Loucy (cell line): ENCODE data around the gene FGF19.

Experiments
- H2AFZ ChIP-seq: fragments of 200-600 bp; sonication (generic); 2 replicates; pipeline ENCODE4 v1.6.0; 2016; ENCODE audit warnings: antibody characterized with exemption, mild to moderate bottlenecking, low read length, moderate library complexity
- H3F3A ChIP-seq: fragments of 200-600 bp; 2 replicates; pipeline ENCODE4 v1.6.0; 2016; ENCODE audit warnings: antibody characterized with exemption, low read depth, mild to moderate bottlenecking
- H3K27me3 ChIP-seq: fragments of 200-600 bp; sonication (generic); 2 replicates; pipeline ENCODE4 v1.6.1; 2014; ENCODE audit warnings: low read length, mild to moderate bottlenecking; ENCODE audit not compliant: insufficient read depth, poor library complexity, severe bottlenecking
- H3K36me3 ChIP-seq: fragments of 200-600 bp; sonication (generic); 2 replicates; pipeline ENCODE4 v1.6.1; 2016; ENCODE audit warnings: low read length; ENCODE audit not compliant: insufficient read depth
- H3K4me1 ChIP-seq: fragments of 200-600 bp; sonication (generic); 2 replicates; pipeline ENCODE4 v1.5.1; 2014; ENCODE audit warnings: low read length, mild to moderate bottlenecking; ENCODE audit not compliant: insufficient read depth, poor library complexity, severe bottlenecking
- H3K4me2 ChIP-seq: fragments of 200-600 bp; sonication (generic); 2 replicates; pipeline ENCODE4 v1.6.0; 2014; ENCODE audit warnings: antibody characterized with exemption, low read length, low read depth, mild to moderate bottlenecking; ENCODE audit not compliant: poor library complexity, severe bottlenecking
- H3K4me3 ChIP-seq: fragments of 200-600 bp; sonication (generic); 2 replicates; pipeline ENCODE4 v1.5.1; 2014; ENCODE audit warnings: low read length, mild to moderate bottlenecking, mixed read lengths; ENCODE audit not compliant: poor library complexity, severe bottlenecking
- H3K79me2 ChIP-seq: fragments of 200-600 bp; sonication (generic); 2 replicates; pipeline ENCODE4 v1.6.1; 2014; ENCODE audit warnings: low read length; ENCODE audit not compliant: insufficient read depth
- H3K9ac ChIP-seq: fragments of 200-600 bp; sonication (generic); 2 replicates; pipeline ENCODE4 v1.6.0; 2014; ENCODE audit warnings: mild to moderate bottlenecking, low read depth, low read length, moderate library complexity; ENCODE audit not compliant: poor library complexity, severe bottlenecking
- H3K9me2 ChIP-seq: fragments of 200-600 bp; sonication (generic); replicated peaks from 2 replicates; pipeline ENCODE4 v1.6.1; 2016; ENCODE audit warnings: low read depth, low read length, mixed read lengths
- H3K9me3 ChIP-seq: fragments of 200-600 bp; sonication (generic); 2 replicates; pipeline ENCODE4 v1.6.1; 2014; ENCODE audit warnings: mild to moderate bottlenecking, antibody characterized with exemption, low read length, low read depth; ENCODE audit not compliant: insufficient read depth
- H4K20me1 ChIP-seq: fragments of 200-600 bp; sonication (generic); 2 replicates; pipeline ENCODE4 v1.6.0; 2014; ENCODE audit warnings: antibody characterized with exemption, low read length, mild to moderate bottlenecking; ENCODE audit not compliant: insufficient read depth, poor library complexity, severe bottlenecking
- CTCF ChIP-seq: fragments of 200-600 bp; sonication (generic); conservative IDR thresholded peaks from 2 replicates; pipeline ENCODE4 v1.5.1; 2014; ENCODE audit warnings: mild to moderate bottlenecking, antibody characterized with exemption, low read length
- EZH2phosphoT487 ChIP-seq: fragments of 200-600 bp; IDR thresholded peaks from 2 replicates; pipeline ENCODE4 v1.6.1; 2018; ENCODE audit warnings: antibody characterized with exemption, mild to moderate bottlenecking, moderate library complexity, borderline replicate concordance

FGF19 gene

DNA sequence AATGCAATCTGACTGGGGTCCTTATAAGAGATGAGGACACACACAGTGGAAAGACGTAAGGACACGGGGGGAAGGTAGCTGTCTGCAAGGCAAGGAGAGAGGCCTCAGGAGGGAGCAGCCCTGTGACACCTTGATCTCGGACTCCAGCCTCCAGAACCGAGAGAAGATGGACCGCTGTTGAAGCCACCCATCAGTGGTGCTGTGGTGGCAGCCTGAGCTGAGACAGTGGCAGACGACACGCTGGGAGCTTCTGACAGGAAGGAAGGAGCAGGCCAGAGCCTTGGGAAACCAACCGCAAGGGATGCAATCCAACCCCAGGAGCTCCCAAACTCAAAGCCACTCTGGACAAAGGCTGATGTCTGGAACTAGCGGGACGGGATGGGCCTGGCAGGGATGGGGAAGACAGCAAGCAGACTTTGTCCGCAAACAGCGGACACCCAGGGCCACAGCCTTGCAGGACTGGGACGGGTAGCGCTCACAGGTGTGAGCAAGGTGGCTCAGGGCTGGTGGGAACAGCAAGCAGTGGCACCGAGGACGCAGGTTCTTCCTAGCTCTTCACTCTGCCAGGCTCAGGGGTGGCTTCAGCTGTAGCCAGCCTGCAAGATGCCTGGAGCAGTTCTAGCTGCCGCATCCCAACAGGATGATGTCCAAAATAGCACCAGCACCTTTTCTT lies 39.6 kb downstream of the FGF19 start:
- no peaks in the 10 kb centered on the region for H3K79me2 ChIP-seq
- H3K9ac ChIP-seq = no peak overlapping the region
- H3F3A ChIP-seq = no peaks in the 10 kb centered on the region
- no peaks in the 10 kb centered on the region for H3K4me1 ChIP-seq
- H4K20me1 ChIP-seq = no peaks in the 10 kb centered on the region
- no peaks in the 10 kb centered on the region; the same call in 1 of the 2 replicates for H3K36me3 ChIP-seq
- no peaks in the 10 kb centered on the region for H3K9me2 ChIP-seq
- H3K27me3 ChIP-seq = no peaks in the 10 kb centered on the region
- no peak overlapping the region for H3K4me2 ChIP-seq
- no peaks in the 10 kb centered on the region for H3K9me3 ChIP-seq
- TF ChIP-seq EZH2phosphoT487 (no peak), CTCF (no peak)
- no peak overlapping the region for H2AFZ ChIP-seq
- H3K4me3 ChIP-seq = no peak overlapping the region

- Histone ChIP-seq H3K4me3 (no peak overlapping the region), H3K36me3 (no peaks in the 10 kb centered on the region; the same call in 1 of the 2 replicates), H3K27me3 (no peaks in the 10 kb centered on the region), H3K4me1 (no peaks in the 10 kb centered on the region), H3K79me2 (no peaks in the 10 kb centered on the region), H3K9me2 (no peaks in the 10 kb centered on the region), H3K9ac (no peak overlapping the region), H2AFZ (no peak overlapping the region), H3K9me3 (no peaks in the 10 kb centered on the region), H4K20me1 (no peaks in the 10 kb centered on the region), H3F3A (no peaks in the 10 kb centered on the region), H3K4me2 (no peak overlapping the region)
- no peak for TF ChIP-seq CTCF
- no peak for TF ChIP-seq EZH2phosphoT487
Measured at GRCh38 chr11:69663326-69663725, 40.5 kb downstream of the FGF19 start.

- H3K27me3 ChIP-seq = no peaks in the 10 kb centered on the region
- no peaks in the 10 kb centered on the region for H3K9me2 ChIP-seq
- H3K9me3 ChIP-seq = no peaks in the 10 kb centered on the region
- H3K4me1 ChIP-seq = no peaks in the 10 kb centered on the region
- no peaks in the 10 kb centered on the region for H4K20me1 ChIP-seq
- TF ChIP-seq EZH2phosphoT487 (no peak), CTCF (no peak)
- H3K36me3 ChIP-seq = no peaks in the 10 kb centered on the region; the same call in 1 of the 2 replicates
- no peaks in the 10 kb centered on the region for H3F3A ChIP-seq
- H3K9ac ChIP-seq = no peak overlapping the region
- H3K4me2 ChIP-seq = no peak overlapping the region
- no peak overlapping the region for H2AFZ ChIP-seq
- no peak overlapping the region for H3K4me3 ChIP-seq
- H3K79me2 ChIP-seq = no peaks in the 10 kb centered on the region
Measured at GRCh38 chr11:69662806-69663205, 41.0 kb downstream of the FGF19 start.
